ENCODE data around the gene ACTL9.

- TF ChIP-seq ZNF777 (CRISPR knock-in tag; IDR thresholded peaks at IDR 0.05) (no peak), ZNF773 (CRISPR knock-in tag; IDR thresholded peaks at IDR 0.05; ENCODE audit: borderline replicate concordance) (no peak), ZBTB21 (CRISPR knock-in tag; IDR thresholded peaks at IDR 0.05) (no peak), IRF1 (CRISPR knock-in tag; IDR thresholded peaks at IDR 0.05; ENCODE audit: low read depth) (no peak), POGZ (CRISPR knock-in tag; IDR thresholded peaks at IDR 0.05) (no peak), ZBTB7A (CRISPR knock-in tag; IDR thresholded peaks at IDR 0.05) (no peak), USF2 (IDR thresholded peaks at IDR 0.05; ENCODE audit: low read depth, low read length) (no peak), USF2 (CRISPR knock-in tag; IDR thresholded peaks at IDR 0.05; ENCODE audit: borderline replicate concordance) (no peak), EZH2 (conservative IDR thresholded peaks at IDR 0.05; ENCODE audit: low read depth, low read length) (no peak), MNT (IDR thresholded peaks at IDR 0.05) (no peak)
Observed at GRCh38 chr19:8697671-8698432, 743 bp downstream of the ACTL9 start.

All from HepG2 (cell line).